HepG2 (cell line): Measurements from ENCODE around the gene ABT1. TPM values are rescaled to one million over a fixed set of nuclear protein-coding genes. Genes with fewer than 3 reads are reported as not detected.
A peak's percentile ranks its signal among the peaks of the same experiment; 100 is the strongest.

Experiments used
- BRF2 ChIP-seq: sonication (generic); formaldehyde crosslinking; IDR thresholded peaks from 2 replicates; pipeline ENCODE4 v1.8.1; 2022; ENCODE audit warnings: mild to moderate bottlenecking, missing genetic modification reagents
- DMTF1 ChIP-seq: sonication (generic); formaldehyde crosslinking; IDR thresholded peaks from 2 replicates; pipeline ENCODE4 v1.4.0; 2020; ENCODE audit warnings: mild to moderate bottlenecking, missing genetic modification reagents
- EP300 ChIP-seq, 3 experiments: sonication (generic) in 1 of 3; formaldehyde crosslinking in 1 of 3; IDR thresholded peaks; 2 replicates each; pipeline versions ENCODE4 v1.5.1 to v1.6.1; 2011 to 2020; ENCODE audit warnings: low read depth in 2 of 3, low read length in 2 of 3, borderline replicate concordance in 1 of 3, improper control_type of control experiment in 1 of 3, mild to moderate bottlenecking in 1 of 3, missing genetic modification reagents in 1 of 3, moderate library complexity in 1 of 3
- FOXO1 ChIP-seq: sonication (generic); formaldehyde crosslinking; IDR thresholded peaks from 2 replicates; pipeline ENCODE4 v1.4.0; 2020; ENCODE audit warnings: missing genetic modification reagents
- MBNL3 ChIP-seq: fragments of 250-450 bp; sonication (Bioruptor Pico); conservative IDR thresholded peaks from 2 replicates; pipeline ENCODE4 v1.8.0; 2022; ENCODE audit warnings: mild to moderate bottlenecking, inconsistent platforms
- RARG ChIP-seq: sonication (generic); formaldehyde crosslinking; IDR thresholded peaks from 2 replicates; pipeline ENCODE4 v1.4.0; 2020; ENCODE audit warnings: low read depth, mild to moderate bottlenecking, missing genetic modification reagents
- SALL2 ChIP-seq: sonication (generic); formaldehyde crosslinking; IDR thresholded peaks from 2 replicates; pipeline ENCODE4 v1.8.1; 2023; ENCODE audit warnings: mild to moderate bottlenecking, missing genetic modification reagents, inconsistent platforms
- SIN3A ChIP-seq: IDR thresholded peaks from 2 replicates; pipeline ENCODE4 v1.6.1; 2011; ENCODE audit warnings: low read depth, mild to moderate bottlenecking, control low read depth, low read length, borderline replicate concordance
- SP5 ChIP-seq: IDR thresholded peaks from 2 replicates; pipeline ENCODE4 v1.6.1; 2016; ENCODE audit warnings: low read depth, borderline replicate concordance
- UBTF ChIP-seq: sonication (generic); formaldehyde crosslinking; IDR thresholded peaks from 2 replicates; pipeline ENCODE4 v1.4.0; 2020; ENCODE audit warnings: mild to moderate bottlenecking, missing genetic modification reagents
- YEATS2 ChIP-seq: sonication (generic); formaldehyde crosslinking; IDR thresholded peaks from 2 replicates; pipeline ENCODE4 v1.4.0; 2020; ENCODE audit warnings: missing genetic modification reagents, borderline replicate concordance
- ZC3H4 ChIP-seq: sonication (generic); formaldehyde crosslinking; IDR thresholded peaks from 2 replicates; pipeline ENCODE4 v1.4.0; 2020; ENCODE audit warnings: missing genetic modification reagents, borderline replicate concordance
- ZNF362 ChIP-seq: sonication (generic); formaldehyde crosslinking; IDR thresholded peaks from 2 replicates; pipeline ENCODE4 v1.4.0; 2020; ENCODE audit warnings: missing genetic modification reagents, mild to moderate bottlenecking, borderline replicate concordance
- ZSCAN21 ChIP-seq: sonication (generic); formaldehyde crosslinking; IDR thresholded peaks from 2 replicates; pipeline ENCODE4 v1.8.0; 2022; ENCODE audit warnings: mild to moderate bottlenecking, missing genetic modification reagents, moderate library complexity, borderline replicate concordance
- polyA plus RNA-seq, 8 experiments: library from polyadenylated mRNA; depleted of rRNA in 3 of 8; stranded (reverse) in 7 of 8; unstranded in 1 of 8; fragments of >200 nt; fragmentation: Illumina TruSeq in 4 of 8; extraction: Trizol in 4 of 8; gene quantifications; 2 replicates each; pipeline versions ENCODE4 v1.2.1 to v1.2.3, GENCODE V29; 2011 to 2016; ENCODE audit warnings: low read depth in 4 of 8, missing spikeins in 1 of 8, mixed read lengths in 1 of 8; ENCODE audit not compliant: insufficient read depth in 1 of 8
- total RNA-seq, 5 experiments: library from RNA; depleted of rRNA; stranded (reverse); fragments of >200 nt; fragmentation: Illumina TruSeq; extraction: Trizol; gene quantifications; 2 replicates each; pipeline ENCODE4 v1.2.3, GENCODE V29; 2016; ENCODE audit warnings: low read depth in 1 of 5
- TF ChIP-seq, protein P1 (sequence below): sonication (generic); formaldehyde crosslinking; IDR thresholded peaks from 2 replicates; pipeline ENCODE4 v1.5.1; 2020; ENCODE audit warnings: missing genetic modification reagents, mild to moderate bottlenecking, borderline replicate concordance
- TF ChIP-seq, protein P2 (sequence below): IDR thresholded peaks from 2 replicates; pipeline ENCODE4 v1.6.1; 2016; ENCODE audit warnings: low read depth

Gene ABT1
- total and polyA plus RNA-seq, 2 of the 13 experiments (the other 11 are each of a cell fraction or from before 2014, with no cell fraction given): 38.4 TPM

DNA sequence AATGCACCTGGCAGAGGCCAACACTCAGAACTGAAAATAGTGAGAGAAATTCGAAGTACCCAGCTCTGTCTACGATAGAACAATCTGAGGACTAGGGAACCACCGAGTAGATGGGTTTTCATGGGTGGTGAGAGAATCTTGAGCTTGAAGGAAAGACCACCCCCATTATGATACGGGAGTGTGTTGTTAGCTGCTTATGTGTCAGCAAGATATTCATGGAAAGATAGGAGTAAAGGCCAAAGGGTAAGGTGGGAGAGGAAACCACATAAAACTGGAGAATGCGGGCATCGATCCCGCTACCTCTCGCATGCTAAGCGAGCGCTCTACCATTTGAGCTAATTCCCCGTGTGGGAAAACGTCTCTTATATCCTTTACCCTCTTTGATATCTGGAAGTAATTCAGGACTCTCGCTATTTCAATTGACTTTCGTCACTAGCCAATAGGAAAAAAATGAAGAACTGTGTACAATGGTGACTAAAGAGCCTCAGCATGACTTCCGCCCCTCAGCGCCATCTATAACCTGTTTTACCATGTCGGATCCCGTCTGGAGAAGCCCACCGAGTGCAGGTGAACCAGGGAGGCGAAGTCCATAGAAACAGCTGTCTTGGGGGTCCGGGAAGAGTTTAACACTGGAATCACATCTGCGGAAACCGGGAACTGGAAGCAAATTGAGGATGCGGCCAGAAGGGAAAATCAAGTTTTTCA, 25.0 kb upstream of the ABT1 start (continued):
- TF ChIP-seq EP300 (IDR thresholded peaks at IDR 0.05; ENCODE audit: low read depth in 2 of 2, low read length in 2 of 2): peak in 1 of 2 experiments; percentile 40; a peak in 1 of 4 replicates
- 0 out of 2 replicates have a peak, but pooled peaks have one; percentile 21 for TF ChIP-seq EP300 (CRISPR knock-in tag; IDR thresholded peaks at IDR 0.05; ENCODE audit: borderline replicate concordance)
- peak; percentile 85; the same call in 1 of the 2 replicates for TF ChIP-seq ZNF362 (CRISPR knock-in tag)
- TF ChIP-seq SALL2 (CRISPR knock-in tag): peak; percentile 83; the same call in 1 of the 2 replicates
- TF ChIP-seq, protein P1, sequence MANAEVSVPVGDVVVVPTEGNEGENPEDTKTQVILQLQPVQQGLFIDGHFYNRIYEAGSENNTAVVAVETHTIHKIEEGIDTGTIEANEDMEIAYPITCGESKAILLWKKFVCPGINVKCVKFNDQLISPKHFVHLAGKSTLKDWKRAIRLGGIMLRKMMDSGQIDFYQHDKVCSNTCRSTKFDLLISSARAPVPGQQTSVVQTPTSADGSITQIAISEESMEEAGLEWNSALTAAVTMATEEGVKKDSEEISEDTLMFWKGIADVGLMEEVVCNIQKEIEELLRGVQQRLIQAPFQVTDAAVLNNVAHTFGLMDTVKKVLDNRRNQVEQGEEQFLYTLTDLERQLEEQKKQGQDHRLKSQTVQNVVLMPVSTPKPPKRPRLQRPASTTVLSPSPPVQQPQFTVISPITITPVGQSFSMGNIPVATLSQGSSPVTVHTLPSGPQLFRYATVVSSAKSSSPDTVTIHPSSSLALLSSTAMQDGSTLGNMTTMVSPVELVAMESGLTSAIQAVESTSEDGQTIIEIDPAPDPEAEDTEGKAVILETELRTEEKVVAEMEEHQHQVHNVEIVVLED: no peak; the same call in 1 of the 2 replicates
- TF ChIP-seq FOXO1 (CRISPR knock-in tag): no peak
- no peak for TF ChIP-seq DMTF1 (CRISPR knock-in tag)
- 0 out of 2 replicates have a peak, but pooled peaks have one; percentile 50 for TF ChIP-seq ZC3H4 (CRISPR knock-in tag)
- TF ChIP-seq, protein P2, sequence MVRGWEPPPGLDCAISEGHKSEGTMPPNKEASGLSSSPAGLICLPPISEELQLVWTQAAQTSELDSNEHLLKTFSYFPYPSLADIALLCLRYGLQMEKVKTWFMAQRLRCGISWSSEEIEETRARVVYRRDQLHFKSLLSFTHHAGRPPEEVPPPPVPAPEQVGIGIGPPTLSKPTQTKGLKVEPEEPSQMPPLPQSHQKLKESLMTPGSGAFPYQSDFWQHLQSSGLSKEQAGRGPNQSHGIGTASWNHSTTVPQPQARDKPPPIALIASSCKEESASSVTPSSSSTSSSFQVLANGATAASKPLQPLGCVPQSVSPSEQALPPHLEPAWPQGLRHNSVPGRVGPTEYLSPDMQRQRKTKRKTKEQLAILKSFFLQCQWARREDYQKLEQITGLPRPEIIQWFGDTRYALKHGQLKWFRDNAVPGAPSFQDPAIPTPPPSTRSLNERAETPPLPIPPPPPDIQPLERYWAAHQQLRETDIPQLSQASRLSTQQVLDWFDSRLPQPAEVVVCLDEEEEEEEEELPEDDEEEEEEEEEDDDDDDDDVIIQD (CRISPR knock-in tag): peak; percentile 67; the same call in 1 of the 2 replicates
- no peak for TF ChIP-seq RARG (CRISPR knock-in tag)
- TF ChIP-seq SIN3A: no peak
- peak; percentile 96; the same call in 1 of the 2 replicates for TF ChIP-seq MBNL3
- TF ChIP-seq YEATS2 (CRISPR knock-in tag): peak; percentile 38; the same call in 1 of the 2 replicates
- peak; percentile 47; the same call in 1 of the 2 replicates for TF ChIP-seq SP5 (CRISPR knock-in tag)
- no peak for TF ChIP-seq BRF2
- TF ChIP-seq UBTF (CRISPR knock-in tag): peak; percentile 46; the same call in 1 of the 2 replicates
- peak; percentile 87 for TF ChIP-seq ZSCAN21 (CRISPR knock-in tag)
